ENCODE measurements around the gene STAC2.

Gene STAC2

DNA sequence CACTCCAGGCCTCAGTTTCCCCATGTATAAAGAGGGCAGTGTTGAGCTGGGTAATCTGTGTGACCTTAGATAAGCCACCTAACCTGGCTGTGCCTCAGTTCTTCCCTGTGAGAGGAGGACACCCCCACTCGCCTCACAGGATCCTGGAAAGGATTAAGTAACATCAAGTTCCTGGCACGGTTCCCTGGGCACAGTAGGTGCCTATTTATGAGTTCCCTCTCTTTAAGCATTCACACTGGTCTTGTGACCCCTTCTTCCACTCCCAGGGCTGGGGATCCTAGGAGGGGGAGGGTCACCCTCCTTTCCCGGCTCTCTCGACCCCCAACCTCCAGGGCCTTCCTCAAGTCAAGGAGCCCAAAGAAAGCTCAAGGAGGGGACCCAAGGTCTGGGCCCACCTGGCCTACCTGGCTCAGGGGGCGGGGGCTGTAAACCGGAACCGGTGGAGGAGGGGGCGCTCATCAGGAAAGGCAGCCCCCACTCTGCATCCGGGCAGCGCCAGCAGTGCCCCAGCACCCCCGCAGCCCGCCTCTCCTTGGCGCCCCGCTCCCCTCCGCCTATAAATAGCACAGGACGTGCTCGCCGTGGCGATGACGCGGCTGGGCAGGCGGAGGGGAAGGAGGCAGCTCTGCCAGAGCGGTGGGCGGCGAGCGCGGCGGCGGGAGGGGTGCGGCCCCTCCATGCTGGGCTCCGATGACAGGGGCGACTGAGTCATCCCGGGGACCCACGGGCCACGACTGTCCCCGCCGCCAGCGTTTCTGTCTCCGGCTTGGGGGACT lies 16.2 kb downstream of the STAC2 start:
- no peak for DNase-seq

GRCh38 chr17:39208893-39209292 lies 16.9 kb downstream of the STAC2 start:
- no peak for DNase-seq

DNA sequence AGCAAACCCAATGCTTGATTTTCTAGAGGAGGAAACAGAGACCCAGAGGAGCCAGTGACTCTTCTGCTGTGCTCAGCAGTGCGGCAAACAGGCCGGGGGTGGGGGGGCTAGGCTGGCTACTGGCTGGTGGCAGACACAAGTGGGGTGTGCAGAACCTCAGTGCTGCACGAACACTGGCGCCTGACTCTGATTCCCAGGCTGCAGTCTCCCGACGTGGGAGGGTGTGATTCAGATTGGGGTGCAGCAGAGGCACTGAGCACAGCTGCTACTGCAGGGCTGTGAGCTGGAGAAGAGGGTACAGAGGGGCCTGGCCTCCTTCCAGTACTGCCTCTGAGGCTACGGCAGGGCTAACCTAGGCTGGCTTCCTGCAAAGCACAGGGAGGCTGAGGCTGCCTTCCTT lies 17.6 kb downstream of the STAC2 start:
- no peak for DNase-seq

DNA sequence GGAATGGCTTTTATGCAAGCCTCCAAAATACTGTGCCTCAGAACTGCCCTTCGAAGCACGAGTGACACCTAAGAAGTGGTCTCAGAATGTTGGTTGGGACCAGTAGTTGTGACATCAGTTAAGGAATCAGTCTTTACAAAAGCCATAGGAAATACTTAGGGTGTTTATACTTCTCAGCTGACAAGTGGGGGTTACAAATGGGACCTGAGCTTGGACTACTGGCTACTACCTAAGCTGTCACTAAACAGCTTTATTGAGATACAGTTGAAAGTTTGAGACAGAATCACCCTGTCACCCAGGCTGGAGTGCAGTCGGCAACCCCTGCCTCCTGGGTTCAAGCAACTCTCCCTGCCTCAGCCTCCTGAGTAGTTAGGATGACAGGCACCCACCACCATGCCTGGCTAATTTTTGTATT lies 20.6 kb downstream of the STAC2 start:
- no peak for DNase-seq

- no peak for DNase-seq
These were observed 21.5 kb downstream of the STAC2 start for GRCh38 chr17:39204245-39204644.

DNA sequence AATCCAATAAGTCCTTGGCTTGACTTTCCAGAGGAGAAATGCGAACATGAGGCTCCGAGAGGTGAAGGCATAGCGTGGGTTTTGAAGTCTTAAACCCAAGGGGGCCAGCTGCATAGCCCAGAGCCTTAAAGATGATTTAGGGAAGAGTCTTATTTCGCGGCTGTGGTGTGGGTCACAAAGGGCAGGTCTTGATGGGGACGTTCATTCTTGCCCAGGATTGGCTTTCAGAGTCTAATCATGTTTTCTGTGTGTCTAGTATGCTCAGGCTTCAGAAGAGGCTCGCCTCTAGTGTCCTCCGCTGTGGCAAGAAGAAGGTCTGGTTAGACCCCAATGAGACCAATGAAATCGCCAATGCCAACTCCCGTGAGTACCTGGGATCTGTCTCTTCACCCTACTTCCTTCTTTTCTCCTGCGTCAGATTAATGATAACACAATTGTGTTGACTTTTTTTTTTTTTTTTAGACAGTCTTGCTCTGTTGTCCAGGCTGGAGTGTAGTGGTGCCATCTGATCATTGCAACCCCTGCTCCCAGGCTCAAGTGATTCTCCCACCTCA lies 24.7 kb downstream of the STAC2 start:
- no peak for DNase-seq

DNA sequence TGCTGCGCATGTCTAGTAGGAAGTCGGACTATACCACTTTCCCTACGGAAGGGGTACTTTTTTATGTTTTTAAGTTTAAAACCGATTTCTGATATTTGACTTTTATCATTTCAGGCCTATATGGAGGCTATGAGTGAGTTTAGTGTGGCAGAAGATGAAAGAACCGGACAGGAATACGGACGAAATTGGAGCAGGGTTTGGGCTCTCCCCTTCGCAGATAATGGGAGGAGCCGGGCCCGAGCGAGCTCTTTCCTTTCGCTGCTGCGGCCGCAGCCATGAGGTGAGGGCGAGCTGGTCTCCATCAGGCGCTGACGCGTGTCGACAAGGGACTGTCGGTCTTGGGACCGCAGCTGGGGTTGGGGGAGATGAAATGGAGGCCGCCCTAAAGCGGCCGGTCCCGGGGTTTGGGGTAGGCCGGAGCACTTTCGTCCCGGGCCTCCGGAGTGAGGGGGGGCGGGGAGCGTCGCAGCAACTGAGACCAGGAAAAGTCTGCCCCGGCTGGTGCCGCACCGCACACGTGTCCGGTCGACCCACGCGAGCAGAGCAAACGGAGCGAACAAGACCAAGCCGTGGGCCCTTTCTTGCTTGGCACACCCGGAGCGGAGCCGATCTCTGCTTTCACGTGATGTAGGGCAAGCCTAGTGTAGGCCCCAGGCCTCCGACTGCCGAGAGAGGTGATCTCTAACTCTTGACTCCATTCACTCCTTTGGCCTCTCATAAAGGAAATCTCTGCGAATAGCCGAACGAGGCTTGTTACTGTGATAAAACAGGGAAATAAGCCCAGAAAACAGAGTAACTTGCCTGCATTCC lies 25.5 kb downstream of the STAC2 start, which contains the start of gene RPL19:
Gene RPL19 (plus strand): TSS at position 214 of the 810 bp plus-strand sequence. CDS start 62 bp downstream, at position 276.
- DNase-seq = peak; percentile 72

GRCh38 chr17:39199820-39200069 lies 26.0 kb downstream of the STAC2 start:
- DNase-seq = peak; percentile 90

DNA sequence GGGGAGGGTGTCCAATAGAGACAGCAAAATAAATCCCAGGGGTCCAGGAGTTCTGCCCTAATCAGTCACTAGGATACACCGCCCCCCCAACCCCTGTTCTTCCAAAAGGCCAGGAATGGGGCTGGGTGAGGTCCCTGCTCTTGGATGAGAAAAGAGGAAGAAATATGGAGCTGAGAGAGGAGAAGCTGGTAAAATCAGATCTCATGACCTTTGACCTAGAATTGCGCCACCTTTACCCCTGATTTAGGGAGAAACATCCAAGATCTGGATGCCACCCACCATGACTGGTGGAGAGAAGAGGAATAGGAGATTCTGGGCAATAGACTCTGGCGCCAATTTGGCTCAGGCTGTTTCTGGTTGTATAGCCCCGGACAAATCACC lies 27.6 kb downstream of the STAC2 start:
- no peak for DNase-seq

DNA sequence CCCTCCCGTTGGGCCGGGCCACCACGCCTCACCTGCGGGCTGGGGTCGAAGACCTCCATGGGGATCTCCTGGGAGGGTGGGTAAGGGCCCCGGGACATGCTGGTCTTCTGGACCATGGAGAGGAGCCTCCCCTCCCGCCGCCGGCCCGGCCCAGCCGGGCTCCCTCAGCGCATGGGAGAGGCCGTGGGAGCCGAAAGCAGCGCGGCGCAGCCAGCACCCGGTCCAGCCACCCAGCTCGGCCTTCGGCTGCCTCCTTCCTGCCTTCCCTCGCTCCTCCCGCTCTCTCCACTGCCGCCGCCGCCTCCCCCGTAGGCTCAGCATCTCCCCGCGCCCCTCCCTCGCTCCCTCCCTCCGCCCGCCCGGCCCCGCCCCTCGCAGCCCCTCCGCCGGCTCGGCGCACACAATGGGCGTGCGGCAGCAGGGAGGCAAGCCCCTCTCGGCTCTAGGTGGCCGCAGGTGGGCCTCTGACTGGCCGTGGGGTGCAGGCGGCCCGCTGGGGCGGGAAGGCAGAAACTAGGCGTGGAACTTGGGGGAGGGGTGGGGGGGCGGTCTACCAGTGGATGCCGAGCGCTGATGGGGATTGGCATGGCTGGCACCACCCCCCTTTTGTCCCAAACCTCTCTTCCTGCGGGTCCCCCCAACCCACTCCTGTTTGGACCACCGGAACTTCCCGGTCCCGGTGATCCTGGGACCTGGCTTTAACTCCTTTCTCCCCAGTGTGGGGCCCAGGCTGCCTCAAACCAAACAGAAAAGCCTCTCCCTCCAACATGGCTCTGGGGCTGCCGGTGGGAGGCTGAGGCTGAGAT lies 28.2 kb downstream of the STAC2 start, which contains the start of gene CACNB1:
Gene CACNB1 (minus strand): TSS at position 290 of the 806 bp plus-strand sequence. CDS start 174 bp downstream, at position 116.
- peak; percentile 53 for DNase-seq

DNA sequence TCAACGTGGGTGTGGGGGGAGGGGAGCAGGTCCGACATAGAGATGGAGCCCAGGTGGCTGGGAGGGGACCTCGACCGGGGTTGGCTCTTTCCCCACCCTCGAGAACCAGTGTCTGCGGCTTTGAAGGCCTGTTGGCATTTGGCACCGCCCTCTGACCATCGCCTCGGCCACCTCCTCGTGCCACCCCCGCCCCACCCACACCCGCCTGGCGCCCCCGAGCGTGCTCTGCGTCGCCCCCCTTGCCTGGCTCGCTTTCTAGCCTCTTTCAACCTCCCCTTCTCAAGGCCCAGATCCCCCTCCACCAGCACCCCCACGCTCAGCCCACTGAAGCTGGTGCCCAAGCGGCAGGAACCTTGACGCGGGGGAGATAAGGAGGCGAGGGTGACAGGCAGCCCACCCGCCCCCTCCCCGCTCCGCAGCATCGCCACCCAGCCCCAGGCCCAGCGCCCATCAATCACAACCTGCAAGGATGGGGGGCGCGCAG lies 28.9 kb downstream of the STAC2 start:
- DNase-seq = peak; percentile 16

DNA sequence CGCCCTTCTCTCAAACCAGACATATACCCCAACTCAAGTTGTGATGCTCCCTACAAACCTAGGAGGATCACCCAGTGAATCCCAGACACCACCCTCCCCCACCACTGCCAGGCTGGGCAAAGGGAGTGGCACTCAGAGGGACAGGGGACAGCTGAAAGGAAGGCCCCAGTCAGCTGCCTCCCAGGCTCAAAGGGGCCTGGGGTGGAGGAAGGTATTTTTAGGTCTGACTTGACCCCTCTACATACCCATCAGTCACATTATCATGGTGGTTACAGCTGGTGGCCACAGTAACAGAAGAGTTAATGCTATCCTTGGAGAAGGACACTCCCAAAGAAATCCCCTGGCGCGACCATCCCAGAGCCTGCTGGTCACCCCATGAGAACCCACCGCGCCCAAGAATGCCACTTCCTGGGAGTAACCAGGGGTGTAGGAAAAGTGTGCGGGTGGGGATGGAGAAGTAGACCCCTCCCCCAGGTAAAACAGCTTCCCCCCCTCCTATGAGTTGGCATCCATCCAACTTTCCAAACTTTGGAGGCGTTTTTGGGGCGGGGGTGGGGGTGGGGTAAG lies 29.4 kb downstream of the STAC2 start:
- DNase-seq = no peak

GRCh38 chr17:39195568-39196160 lies 30.1 kb downstream of the STAC2 start:
- DNase-seq = no peak

- DNase-seq = no peak
These were observed 30.7 kb downstream of the STAC2 start for GRCh38 chr17:39194985-39195524.

GRCh38 chr17:39194089-39194984 lies 31.4 kb downstream of the STAC2 start:
- no peak for DNase-seq

DNA sequence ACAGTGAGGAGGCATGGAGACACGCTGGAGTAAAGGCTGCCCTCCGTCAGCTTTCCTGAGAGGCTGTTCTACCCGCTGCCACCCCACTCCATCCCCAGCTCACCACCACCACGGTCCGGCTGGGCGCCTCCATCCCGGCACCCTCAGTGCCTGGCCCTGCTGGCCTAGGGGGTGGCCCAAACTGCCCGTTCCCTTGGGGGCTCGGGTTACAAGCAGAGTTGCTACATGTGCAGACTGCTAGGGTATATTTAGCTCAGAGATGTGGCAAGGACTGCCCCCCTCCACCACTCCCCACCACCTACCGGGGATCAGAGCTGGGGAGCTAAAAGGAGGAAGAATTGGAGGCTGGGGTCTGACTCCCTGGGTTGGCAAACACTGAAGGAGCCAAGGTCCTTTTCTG lies 32.4 kb downstream of the STAC2 start:
- no peak for DNase-seq

GRCh38 chr17:39192901-39193300 lies 32.8 kb downstream of the STAC2 start:
- no peak for DNase-seq

- DNase-seq = no peak
These were observed 33.8 kb downstream of the STAC2 start for GRCh38 chr17:39191750-39192510.

GRCh38 chr17:39187152-39187830 lies 38.5 kb downstream of the STAC2 start:
- no peak for DNase-seq

Measured in amniotic stem cell (primary cell).